NCI-H187 (cell line): ENCODE measurements around the gene DUOX1.
"Not testable (repeated sequence)": the region's sequence is repeated elsewhere in the genome, so short reads cannot be mapped to it uniquely, and the experiment has no call there.

Source experiments
- DNase-seq, 2 experiments: peaks; one replicate each; lab custom pipeline; 2025; lab: John Stamatoyannopoulos, UW

The DUOX1 gene

GRCh38 chr15:45121706-45122417 is 7.9 kb upstream of the DUOX1 start:
- no peak for DNase-seq

GRCh38 chr15:45122719-45123118 is 7.1 kb upstream of the DUOX1 start:
- DNase-seq = no peak

GRCh38 chr15:45123397-45123796 is 6.4 kb upstream of the DUOX1 start:
- DNase-seq = no peak

GRCh38 chr15:45126535-45127158 is 3.1 kb upstream of the DUOX1 start:
- DNase-seq = no peak

GRCh38 chr15:45128971-45129639 is 689 bp upstream of the DUOX1 start:
- no peak for DNase-seq

GRCh38 chr15:45130291-45131000 is 652 bp downstream of the DUOX1 start:
- DNase-seq = no peak

GRCh38 chr15:45131510-45131909 is 1.7 kb downstream of the DUOX1 start:
- no peak for DNase-seq

GRCh38 chr15:45132844-45133560 is 3.2 kb downstream of the DUOX1 start:
- DNase-seq = no peak

- DNase-seq = no peak
Observed at GRCh38 chr15:45133561-45133920, 3.7 kb downstream of the DUOX1 start.

GRCh38 chr15:45134046-45134445 is 4.3 kb downstream of the DUOX1 start:
- no peak for DNase-seq

- no peak for DNase-seq
Observed at GRCh38 chr15:45134682-45135604, 5.1 kb downstream of the DUOX1 start.

GRCh38 chr15:45135705-45136377 is 6.0 kb downstream of the DUOX1 start:
- not testable (repeated sequence) for DNase-seq

- no peak for DNase-seq
Observed at GRCh38 chr15:45136378-45136764, 6.6 kb downstream of the DUOX1 start.

- no peak for DNase-seq
Observed at GRCh38 chr15:45137703-45138102, 7.9 kb downstream of the DUOX1 start.

- no peak for DNase-seq
Observed at GRCh38 chr15:45138814-45139765, 9.3 kb downstream of the DUOX1 start.

GRCh38 chr15:45139770-45140169 is 10.0 kb downstream of the DUOX1 start:
- no peak for DNase-seq

GRCh38 chr15:45140557-45141250 is 10.9 kb downstream of the DUOX1 start:
- DNase-seq = no peak

- no peak for DNase-seq
Observed at GRCh38 chr15:45141386-45141785, 11.6 kb downstream of the DUOX1 start.

GRCh38 chr15:45143056-45143455 is 13.3 kb downstream of the DUOX1 start:
- no peak for DNase-seq
